ENCODE data around the gene ANK3. TPM values are rescaled to one million over a fixed set of nuclear protein-coding genes. Genes with fewer than 3 reads are reported as not detected.

ANK3 gene
- total and polyA plus RNA-seq, 2 donors from 2014 or later: 38.2 to 214 TPM

GRCh38 chr10:60429084-60429849 is 39.6 kb upstream of the ANK3 start:
- Histone ChIP-seq H3K27me3 (ENCODE audit: control insufficient read depth, insufficient read depth, low read length) (no peaks in the 10 kb centered on the region), H3K27ac (ENCODE audit: low read depth in 2 of 2, low read length in 2 of 2) (no peak overlapping the region), H3K4me3 (ENCODE audit: low read length in 3 of 3) (no peak overlapping the region), H3K9me3 (ENCODE audit: control insufficient read depth in 2 of 3, insufficient read depth in 1 of 3, low read length in 3 of 3) (no peaks in the 10 kb centered on the region), H3K4me1 (ENCODE audit: control insufficient read depth in 2 of 3, insufficient read depth in 2 of 3, low read depth in 1 of 3, low read length in 3 of 3) (no peaks in the 10 kb centered on the region), H3K9ac (ENCODE audit: low read length in 3 of 3) (no peak overlapping the region), H3K36me3 (ENCODE audit: control insufficient read depth in 2 of 3, insufficient read depth in 3 of 3, low read length in 3 of 3) (no peaks in the 10 kb centered on the region)
- no peak for TF ChIP-seq CTCF (IDR thresholded peaks at IDR 0.05; ENCODE audit: borderline replicate concordance, extremely low read depth, insufficient read depth)
- intact Hi-C loops (cut with DNase I): no loop called here
- DNase-seq (no peak), FAIRE-seq (no peak)

DNA sequence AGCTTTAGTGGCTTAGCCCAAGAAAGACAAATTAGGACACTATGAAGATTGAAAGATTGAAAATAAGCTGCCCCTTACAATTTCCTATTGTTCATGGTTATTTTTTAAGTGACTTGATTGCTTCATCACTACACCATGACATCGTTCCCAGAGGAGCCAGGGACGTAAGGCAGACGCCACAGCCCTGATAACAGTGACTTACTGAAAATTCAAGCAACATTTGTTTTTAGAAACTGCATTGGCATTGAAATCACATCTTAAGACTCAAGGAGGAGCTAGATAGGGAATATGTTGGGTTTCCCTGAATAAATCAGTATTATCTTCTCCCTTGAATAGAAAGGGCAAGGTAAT is 38.7 kb upstream of the ANK3 start:
- no peak for FAIRE-seq
- H3K4me3 ChIP-seq (ENCODE audit: low read length in 3 of 3): no peak overlapping the region
- H3K9me3 ChIP-seq (ENCODE audit: control insufficient read depth in 2 of 3, insufficient read depth in 1 of 3, low read length in 3 of 3): no peaks in the 10 kb centered on the region
- no peaks in the 10 kb centered on the region for H3K4me1 ChIP-seq (ENCODE audit: control insufficient read depth in 2 of 3, insufficient read depth in 2 of 3, low read depth in 1 of 3, low read length in 3 of 3)
- no peak overlapping the region for H3K9ac ChIP-seq (ENCODE audit: low read length in 3 of 3)
- intact Hi-C loops (cut with DNase I): no loop called here
- DNase-seq: no peak
- TF ChIP-seq CTCF (IDR thresholded peaks at IDR 0.05; ENCODE audit: borderline replicate concordance, extremely low read depth, insufficient read depth): no peak
- H3K36me3 ChIP-seq (ENCODE audit: control insufficient read depth in 2 of 3, insufficient read depth in 3 of 3, low read length in 3 of 3): no peaks in the 10 kb centered on the region
- H3K27me3 ChIP-seq (ENCODE audit: control insufficient read depth, insufficient read depth, low read length): no peaks in the 10 kb centered on the region
- H3K27ac ChIP-seq (ENCODE audit: low read depth in 2 of 2, low read length in 2 of 2): no peak overlapping the region

- no peak overlapping the region for H3K4me3 ChIP-seq (ENCODE audit: low read length in 3 of 3)
- no peak for FAIRE-seq
- TF ChIP-seq CTCF (IDR thresholded peaks at IDR 0.05; ENCODE audit: borderline replicate concordance, extremely low read depth, insufficient read depth): no peak
Observed at GRCh38 chr10:60427709-60428386, 38.2 kb upstream of the ANK3 start.

More at GRCh38 chr10:60427709-60428386, 38.2 kb upstream of the ANK3 start:
- Histone ChIP-seq H3K9ac (ENCODE audit: low read length in 3 of 3) (no peak overlapping the region), H3K36me3 (ENCODE audit: control insufficient read depth in 2 of 3, insufficient read depth in 3 of 3, low read length in 3 of 3) (no peaks in the 10 kb centered on the region), H3K27me3 (ENCODE audit: control insufficient read depth, insufficient read depth, low read length) (no peaks in the 10 kb centered on the region), H3K9me3 (ENCODE audit: control insufficient read depth in 2 of 3, insufficient read depth in 1 of 3, low read length in 3 of 3) (no peaks in the 10 kb centered on the region), H3K4me1 (ENCODE audit: control insufficient read depth in 2 of 3, insufficient read depth in 2 of 3, low read depth in 1 of 3, low read length in 3 of 3) (no peaks in the 10 kb centered on the region), H3K27ac (ENCODE audit: low read depth in 2 of 2, low read length in 2 of 2) (no peak overlapping the region)
- intact Hi-C loops (cut with DNase I): no loop called here
- no peak for DNase-seq

Data from kidney (tissue), 14 donors.